ENCODE measurements around the gene STK11IP.

STK11IP gene

GRCh38 chr2:219656526-219656925, 58.9 kb downstream of the STK11IP start:
- TF ChIP-seq, protein P1, sequence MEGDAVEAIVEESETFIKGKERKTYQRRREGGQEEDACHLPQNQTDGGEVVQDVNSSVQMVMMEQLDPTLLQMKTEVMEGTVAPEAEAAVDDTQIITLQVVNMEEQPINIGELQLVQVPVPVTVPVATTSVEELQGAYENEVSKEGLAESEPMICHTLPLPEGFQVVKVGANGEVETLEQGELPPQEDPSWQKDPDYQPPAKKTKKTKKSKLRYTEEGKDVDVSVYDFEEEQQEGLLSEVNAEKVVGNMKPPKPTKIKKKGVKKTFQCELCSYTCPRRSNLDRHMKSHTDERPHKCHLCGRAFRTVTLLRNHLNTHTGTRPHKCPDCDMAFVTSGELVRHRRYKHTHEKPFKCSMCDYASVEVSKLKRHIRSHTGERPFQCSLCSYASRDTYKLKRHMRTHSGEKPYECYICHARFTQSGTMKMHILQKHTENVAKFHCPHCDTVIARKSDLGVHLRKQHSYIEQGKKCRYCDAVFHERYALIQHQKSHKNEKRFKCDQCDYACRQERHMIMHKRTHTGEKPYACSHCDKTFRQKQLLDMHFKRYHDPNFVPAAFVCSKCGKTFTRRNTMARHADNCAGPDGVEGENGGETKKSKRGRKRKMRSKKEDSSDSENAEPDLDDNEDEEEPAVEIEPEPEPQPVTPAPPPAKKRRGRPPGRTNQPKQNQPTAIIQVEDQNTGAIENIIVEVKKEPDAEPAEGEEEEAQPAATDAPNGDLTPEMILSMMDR (IDR thresholded peaks at IDR 0.05) = no peak
- Mint-ChIP-seq H3K36me3 (ENCODE audit: low read depth) (no peaks in the 10 kb centered on the region), H3K27me3 (ENCODE audit: low read depth, poor library complexity) (peaks cover 24% of the 10 kb centered on the region), H3K9me3 (peaks cover 24% of the 10 kb centered on the region), H3K27ac (no peak overlapping the region), H3K4me1 (no peaks in the 10 kb centered on the region), H3K4me3 (no peak overlapping the region)
- no peak for DNase-seq

- TF ChIP-seq, protein P1 (IDR thresholded peaks at IDR 0.05) = no peak
- no peak for DNase-seq
- H3K4me3 Mint-ChIP-seq = no peak overlapping the region
These were observed 60.7 kb downstream of the STK11IP start for GRCh38 chr2:219658196-219658846.

GRCh38 chr2:219658874-219659273, 61.2 kb downstream of the STK11IP start:
- no peaks in the 10 kb centered on the region for H3K36me3 Mint-ChIP-seq (ENCODE audit: low read depth)
- TF ChIP-seq, protein P1 (IDR thresholded peaks at IDR 0.05) = no peak
- peaks cover 16% of the 10 kb centered on the region for H3K27me3 Mint-ChIP-seq (ENCODE audit: low read depth, poor library complexity)
- H3K9me3 Mint-ChIP-seq = peaks cover 37% of the 10 kb centered on the region
- H3K27ac Mint-ChIP-seq = no peak overlapping the region
- peaks cover 4% of the 10 kb centered on the region for H3K4me1 Mint-ChIP-seq
- no peak for DNase-seq
- H3K4me3 Mint-ChIP-seq = no peak overlapping the region

More at GRCh38 chr2:219658196-219658846, 60.7 kb downstream of the STK11IP start:
- no peaks in the 10 kb centered on the region for H3K36me3 Mint-ChIP-seq (ENCODE audit: low read depth)
- peaks cover 19% of the 10 kb centered on the region for H3K27me3 Mint-ChIP-seq (ENCODE audit: low read depth, poor library complexity)
- H3K9me3 Mint-ChIP-seq = peaks cover 32% of the 10 kb centered on the region
- no peak overlapping the region for H3K27ac Mint-ChIP-seq
- H3K4me1 Mint-ChIP-seq = no peaks in the 10 kb centered on the region

- TF ChIP-seq, protein P1 (IDR thresholded peaks at IDR 0.05) = no peak
- Mint-ChIP-seq H3K4me1 (peaks cover 24% of the 10 kb centered on the region), H3K36me3 (ENCODE audit: low read depth) (no peaks in the 10 kb centered on the region), H3K4me3 (no peak overlapping the region), H3K27me3 (ENCODE audit: low read depth, poor library complexity) (peaks cover 16% of the 10 kb centered on the region), H3K9me3 (peaks cover 33% of the 10 kb centered on the region), H3K27ac (no peak overlapping the region)
- DNase-seq = no peak
These were observed 63.7 kb downstream of the STK11IP start for GRCh38 chr2:219661197-219661954.

- Mint-ChIP-seq H3K27ac (no peak overlapping the region), H3K9me3 (peaks cover 28% of the 10 kb centered on the region), H3K27me3 (ENCODE audit: low read depth, poor library complexity) (peaks cover 16% of the 10 kb centered on the region), H3K36me3 (ENCODE audit: low read depth) (no peaks in the 10 kb centered on the region), H3K4me1 (peaks cover 29% of the 10 kb centered on the region), H3K4me3 (no peak overlapping the region)
- DNase-seq = no peak
- TF ChIP-seq, protein P1 (IDR thresholded peaks at IDR 0.05) = no peak
These were observed 64.3 kb downstream of the STK11IP start for GRCh38 chr2:219661955-219662395.
